HepG2 (cell line): ENCODE measurements around the gene RABGGTA. TPM values are rescaled to one million over a fixed set of nuclear protein-coding genes. Genes with fewer than 3 reads are reported as not detected.

Experiments used
- CHCHD3 ChIP-seq: sonication (generic); formaldehyde crosslinking; IDR thresholded peaks from 2 replicates; pipeline ENCODE4 v1.8.0; 2022; ENCODE audit warnings: mild to moderate bottlenecking, missing genetic modification reagents, moderate library complexity
- FOXO1 ChIP-seq: sonication (generic); formaldehyde crosslinking; IDR thresholded peaks from 2 replicates; pipeline ENCODE4 v1.4.0; 2020; ENCODE audit warnings: missing genetic modification reagents
- GATAD1 ChIP-seq: IDR thresholded peaks from 2 replicates; pipeline ENCODE4 v1.6.1; 2016; ENCODE audit warnings: missing genetic modification reagents, missing compliant biosample characterization
- MYC ChIP-seq: sonication (generic); formaldehyde crosslinking; IDR thresholded peaks from 2 replicates; pipeline ENCODE4 v1.9.0; 2021; ENCODE audit warnings: missing genetic modification reagents, borderline replicate concordance
- NFIB ChIP-seq: sonication (generic); formaldehyde crosslinking; IDR thresholded peaks from 2 replicates; pipeline ENCODE4 v1.9.0; 2021; ENCODE audit warnings: missing genetic modification reagents, mild to moderate bottlenecking, borderline replicate concordance
- PAF1 ChIP-seq: IDR thresholded peaks from 2 replicates; pipeline ENCODE4 v1.6.1; 2016; ENCODE audit warnings: missing genetic modification reagents, missing compliant biosample characterization
- PHF8 ChIP-seq: sonication (generic); formaldehyde crosslinking; IDR thresholded peaks from 2 replicates; pipeline ENCODE4 v1.5.0; 2020; ENCODE audit warnings: missing genetic modification reagents
- POLR2G ChIP-seq: fragments of 200-400 bp; formaldehyde crosslinking; IDR thresholded peaks from 2 replicates; pipeline ENCODE4 v1.6.1; 2018; ENCODE audit warnings: mild to moderate bottlenecking, low read depth, low read length, moderate library complexity
- REPIN1 ChIP-seq: sonication (generic); formaldehyde crosslinking; IDR thresholded peaks from 2 replicates; pipeline ENCODE4 v1.8.0; 2022; ENCODE audit warnings: missing genetic modification reagents, low read depth, mild to moderate bottlenecking, borderline replicate concordance
- SRY ChIP-seq: sonication (generic); formaldehyde crosslinking; IDR thresholded peaks from 2 replicates; pipeline ENCODE4 v1.8.0; 2022; ENCODE audit warnings: mild to moderate bottlenecking, missing genetic modification reagents
- ZKSCAN1 ChIP-seq: fragments of 150-350 bp; IDR thresholded peaks from 2 replicates; pipeline ENCODE4 v1.6.1; 2014; ENCODE audit warnings: low read length
- ZKSCAN5 ChIP-seq: sonication (generic); formaldehyde crosslinking; IDR thresholded peaks from 2 replicates; pipeline ENCODE4 v1.5.1; 2020; ENCODE audit warnings: mild to moderate bottlenecking, missing genetic modification reagents
- ZNF230 ChIP-seq: sonication (generic); formaldehyde crosslinking; IDR thresholded peaks from 2 replicates; pipeline ENCODE4 v1.4.0; 2020; ENCODE audit warnings: mild to moderate bottlenecking, missing genetic modification reagents
- ZNF335 ChIP-seq: sonication (generic); formaldehyde crosslinking; IDR thresholded peaks from 2 replicates; pipeline ENCODE4 v1.4.0; 2020; ENCODE audit warnings: missing genetic modification reagents
- ZNF776 ChIP-seq: sonication (generic); formaldehyde crosslinking; IDR thresholded peaks from 2 replicates; pipeline ENCODE4 v1.4.0; 2020; ENCODE audit warnings: mild to moderate bottlenecking, missing genetic modification reagents
- polyA plus RNA-seq, 8 experiments: library from polyadenylated mRNA; depleted of rRNA in 3 of 8; stranded (reverse) in 7 of 8; unstranded in 1 of 8; fragments of >200 nt; fragmentation: Illumina TruSeq in 4 of 8; extraction: Trizol in 4 of 8; gene quantifications; 2 replicates each; pipeline versions ENCODE4 v1.2.1 to v1.2.3, GENCODE V29; 2011 to 2016; ENCODE audit warnings: low read depth in 4 of 8, missing spikeins in 1 of 8, mixed read lengths in 1 of 8; ENCODE audit not compliant: insufficient read depth in 1 of 8
- total RNA-seq, 5 experiments: library from RNA; depleted of rRNA; stranded (reverse); fragments of >200 nt; fragmentation: Illumina TruSeq; extraction: Trizol; gene quantifications; 2 replicates each; pipeline ENCODE4 v1.2.3, GENCODE V29; 2016; ENCODE audit warnings: low read depth in 1 of 5
- TF ChIP-seq, protein P1 (sequence below): sonication (generic); formaldehyde crosslinking; IDR thresholded peaks from 2 replicates; pipeline ENCODE4 v1.4.0; 2020; ENCODE audit warnings: mild to moderate bottlenecking, missing genetic modification reagents, borderline replicate concordance
- TF ChIP-seq, protein P2 (sequence below): sonication (generic); formaldehyde crosslinking; conservative IDR thresholded peaks from 2 replicates; pipeline ENCODE4 v1.8.1; 2023; ENCODE audit warnings: missing genetic modification reagents
- TF ChIP-seq, protein P3 (sequence below): sonication (generic); formaldehyde crosslinking; IDR thresholded peaks from 2 replicates; pipeline ENCODE4 v1.8.0; 2022; ENCODE audit warnings: mild to moderate bottlenecking, missing genetic modification reagents

The RABGGTA gene
- total and polyA plus RNA-seq, 2 of the 13 experiments (the other 11 are each of a cell fraction or from before 2014, with no cell fraction given) = 57.9 to 90.8 TPM

DNA sequence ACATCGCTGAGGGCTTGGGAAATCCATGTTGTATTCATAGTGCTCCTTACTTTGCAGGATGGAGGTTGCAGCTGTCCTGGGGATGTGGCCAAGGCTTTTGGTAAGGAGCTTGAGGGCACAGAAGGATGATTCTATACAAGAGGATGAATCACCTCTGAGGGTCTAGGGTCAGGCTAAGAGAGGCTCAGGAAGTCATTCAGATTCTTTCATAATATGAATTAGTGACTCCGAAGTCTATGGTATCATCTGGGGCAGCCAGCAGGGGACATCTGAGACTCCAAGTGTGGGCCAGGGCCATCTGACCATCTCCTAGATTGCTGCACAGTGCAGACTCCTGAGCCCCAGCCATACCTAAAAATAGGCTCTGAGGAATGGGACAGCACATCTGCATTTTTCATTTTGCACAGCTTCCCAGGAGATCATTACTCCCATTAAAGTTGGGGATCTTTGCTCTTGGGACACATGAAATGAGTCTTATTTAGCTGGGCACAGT lies 33.9 kb downstream of the RABGGTA start (continued):
- TF ChIP-seq ZNF776 (CRISPR knock-in tag) = 0 out of 2 replicates have a peak, but pooled peaks have one; percentile 18
- no peak for TF ChIP-seq FOXO1 (CRISPR knock-in tag)
- TF ChIP-seq PAF1 (CRISPR knock-in tag) = no peak; the same call in 1 of the 2 replicates
- TF ChIP-seq GATAD1 (CRISPR knock-in tag) = no peak
- TF ChIP-seq ZKSCAN5 (CRISPR knock-in tag) = no peak
- TF ChIP-seq, protein P1, sequence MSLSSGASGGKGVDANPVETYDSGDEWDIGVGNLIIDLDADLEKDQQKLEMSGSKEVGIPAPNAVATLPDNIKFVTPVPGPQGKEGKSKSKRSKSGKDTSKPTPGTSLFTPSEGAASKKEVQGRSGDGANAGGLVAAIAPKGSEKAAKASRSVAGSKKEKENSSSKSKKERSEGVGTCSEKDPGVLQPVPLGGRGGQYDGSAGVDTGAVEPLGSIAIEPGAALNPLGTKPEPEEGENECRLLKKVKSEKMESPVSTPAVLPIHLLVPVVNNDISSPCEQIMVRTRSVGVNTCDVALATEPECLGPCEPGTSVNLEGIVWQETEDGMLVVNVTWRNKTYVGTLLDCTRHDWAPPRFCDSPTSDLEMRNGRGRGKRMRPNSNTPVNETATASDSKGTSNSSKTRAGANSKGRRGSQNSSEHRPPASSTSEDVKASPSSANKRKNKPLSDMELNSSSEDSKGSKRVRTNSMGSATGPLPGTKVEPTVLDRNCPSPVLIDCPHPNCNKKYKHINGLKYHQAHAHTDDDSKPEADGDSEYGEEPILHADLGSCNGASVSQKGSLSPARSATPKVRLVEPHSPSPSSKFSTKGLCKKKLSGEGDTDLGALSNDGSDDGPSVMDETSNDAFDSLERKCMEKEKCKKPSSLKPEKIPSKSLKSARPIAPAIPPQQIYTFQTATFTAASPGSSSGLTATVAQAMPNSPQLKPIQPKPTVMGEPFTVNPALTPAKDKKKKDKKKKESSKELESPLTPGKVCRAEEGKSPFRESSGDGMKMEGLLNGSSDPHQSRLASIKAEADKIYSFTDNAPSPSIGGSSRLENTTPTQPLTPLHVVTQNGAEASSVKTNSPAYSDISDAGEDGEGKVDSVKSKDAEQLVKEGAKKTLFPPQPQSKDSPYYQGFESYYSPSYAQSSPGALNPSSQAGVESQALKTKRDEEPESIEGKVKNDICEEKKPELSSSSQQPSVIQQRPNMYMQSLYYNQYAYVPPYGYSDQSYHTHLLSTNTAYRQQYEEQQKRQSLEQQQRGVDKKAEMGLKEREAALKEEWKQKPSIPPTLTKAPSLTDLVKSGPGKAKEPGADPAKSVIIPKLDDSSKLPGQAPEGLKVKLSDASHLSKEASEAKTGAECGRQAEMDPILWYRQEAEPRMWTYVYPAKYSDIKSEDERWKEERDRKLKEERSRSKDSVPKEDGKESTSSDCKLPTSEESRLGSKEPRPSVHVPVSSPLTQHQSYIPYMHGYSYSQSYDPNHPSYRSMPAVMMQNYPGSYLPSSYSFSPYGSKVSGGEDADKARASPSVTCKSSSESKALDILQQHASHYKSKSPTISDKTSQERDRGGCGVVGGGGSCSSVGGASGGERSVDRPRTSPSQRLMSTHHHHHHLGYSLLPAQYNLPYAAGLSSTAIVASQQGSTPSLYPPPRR (CRISPR knock-in tag) = no peak
- TF ChIP-seq ZNF230 (CRISPR knock-in tag) = no peak
- TF ChIP-seq CHCHD3 (CRISPR knock-in tag) = no peak
- no peak for TF ChIP-seq MYC
- 0 out of 2 replicates have a peak, but pooled peaks have one; percentile 8 for TF ChIP-seq NFIB (CRISPR knock-in tag)
- TF ChIP-seq SRY (CRISPR knock-in tag) = no peak
- 0 out of 2 replicates have a peak, but pooled peaks have one; percentile 25 for TF ChIP-seq POLR2G
- TF ChIP-seq REPIN1 = no peak
- TF ChIP-seq ZKSCAN1 = no peak
- TF ChIP-seq PHF8 (CRISPR knock-in tag) = no peak
- TF ChIP-seq ZNF335 = no peak
- TF ChIP-seq, protein P2, sequence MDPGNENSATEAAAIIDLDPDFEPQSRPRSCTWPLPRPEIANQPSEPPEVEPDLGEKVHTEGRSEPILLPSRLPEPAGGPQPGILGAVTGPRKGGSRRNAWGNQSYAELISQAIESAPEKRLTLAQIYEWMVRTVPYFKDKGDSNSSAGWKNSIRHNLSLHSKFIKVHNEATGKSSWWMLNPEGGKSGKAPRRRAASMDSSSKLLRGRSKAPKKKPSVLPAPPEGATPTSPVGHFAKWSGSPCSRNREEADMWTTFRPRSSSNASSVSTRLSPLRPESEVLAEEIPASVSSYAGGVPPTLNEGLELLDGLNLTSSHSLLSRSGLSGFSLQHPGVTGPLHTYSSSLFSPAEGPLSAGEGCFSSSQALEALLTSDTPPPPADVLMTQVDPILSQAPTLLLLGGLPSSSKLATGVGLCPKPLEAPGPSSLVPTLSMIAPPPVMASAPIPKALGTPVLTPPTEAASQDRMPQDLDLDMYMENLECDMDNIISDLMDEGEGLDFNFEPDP = peak; percentile 92; the same call in 1 of the 2 replicates
- TF ChIP-seq, protein P3, sequence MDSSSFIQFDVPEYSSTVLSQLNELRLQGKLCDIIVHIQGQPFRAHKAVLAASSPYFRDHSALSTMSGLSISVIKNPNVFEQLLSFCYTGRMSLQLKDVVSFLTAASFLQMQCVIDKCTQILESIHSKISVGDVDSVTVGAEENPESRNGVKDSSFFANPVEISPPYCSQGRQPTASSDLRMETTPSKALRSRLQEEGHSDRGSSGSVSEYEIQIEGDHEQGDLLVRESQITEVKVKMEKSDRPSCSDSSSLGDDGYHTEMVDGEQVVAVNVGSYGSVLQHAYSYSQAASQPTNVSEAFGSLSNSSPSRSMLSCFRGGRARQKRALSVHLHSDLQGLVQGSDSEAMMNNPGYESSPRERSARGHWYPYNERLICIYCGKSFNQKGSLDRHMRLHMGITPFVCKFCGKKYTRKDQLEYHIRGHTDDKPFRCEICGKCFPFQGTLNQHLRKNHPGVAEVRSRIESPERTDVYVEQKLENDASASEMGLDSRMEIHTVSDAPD (CRISPR knock-in tag) = no peak
